GM21786 (cell line): ENCODE data around the gene LYPD8.

Experiments used
- ATAC-seq: cut with Tn5 transposase; IDR thresholded peaks from one replicate; pipeline ENCODE4 v1.9.1; 2021; ENCODE audit not compliant: unreplicated experiment

LYPD8 gene

GRCh38 chr1:248703674-248704073 is 51.9 kb downstream of the LYPD8 start:
- no peak for ATAC-seq

DNA sequence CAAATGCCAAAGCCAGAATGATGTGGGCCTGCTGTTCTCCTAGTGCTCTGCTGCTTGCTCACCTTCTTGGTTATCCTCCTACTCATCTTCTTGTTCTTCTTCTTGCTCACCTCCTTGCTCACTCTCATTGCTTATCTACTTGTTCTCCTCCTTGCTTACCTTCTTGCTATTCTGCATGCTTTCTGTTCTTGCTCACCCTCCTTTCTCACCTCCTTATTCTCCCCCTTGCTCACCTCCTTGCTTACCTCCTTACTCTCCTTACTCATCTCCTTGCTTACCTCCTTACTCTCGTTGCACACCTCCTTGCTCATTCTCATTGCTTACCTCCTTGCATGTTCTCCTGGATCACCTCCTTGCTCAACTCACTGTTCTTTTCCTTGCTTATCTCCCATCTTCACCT is 52.8 kb downstream of the LYPD8 start, which contains the start of gene OR14I1:
Gene OR14I1, minus strand, starts transcription at position 53 of the 400 bp plus-strand sequence.
- ATAC-seq = no peak

- ATAC-seq = no peak
Measured at GRCh38 chr1:248699099-248699498, 56.5 kb downstream of the LYPD8 start.

GRCh38 chr1:248697907-248698306 is 57.7 kb downstream of the LYPD8 start:
- ATAC-seq = no peak

DNA sequence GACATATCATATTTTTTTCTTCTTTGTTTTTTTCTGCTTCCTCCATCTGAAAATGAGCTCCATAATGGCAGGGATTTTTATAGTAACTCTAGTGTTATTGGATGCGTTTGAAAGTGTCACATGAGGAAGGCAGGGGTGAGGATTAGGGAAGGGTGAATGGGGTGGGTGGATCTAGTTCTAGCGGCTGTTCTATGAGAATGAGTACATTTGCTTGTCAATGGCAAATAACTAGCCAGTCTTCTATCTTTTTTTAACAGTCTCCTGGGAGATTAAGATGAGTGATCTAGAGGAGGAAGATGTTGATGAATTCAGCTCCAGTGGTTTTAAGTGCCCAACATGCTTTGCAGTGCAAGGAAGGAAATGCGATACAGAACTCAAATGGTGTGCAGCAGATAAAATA is 58.8 kb downstream of the LYPD8 start:
- ATAC-seq = no peak

DNA sequence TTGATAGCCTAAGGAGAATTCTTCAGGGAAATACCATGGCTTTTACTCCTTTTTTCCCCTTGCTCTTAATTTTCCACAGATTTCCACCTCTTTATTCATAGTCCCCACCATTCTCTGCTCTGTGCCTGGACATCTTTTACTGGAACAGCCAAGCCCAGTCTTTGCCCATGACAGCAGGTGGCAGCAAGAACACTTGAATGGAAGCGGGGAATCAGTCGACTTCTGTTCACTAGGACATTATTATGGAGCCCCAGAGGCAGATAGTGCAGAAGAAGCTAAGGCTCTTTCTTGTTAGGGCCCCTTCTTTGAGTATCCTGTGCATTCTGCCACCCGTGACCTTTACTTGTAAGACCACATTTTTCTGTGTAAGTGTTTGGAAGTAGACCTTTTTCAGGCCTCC is 59.3 kb downstream of the LYPD8 start:
- no peak for ATAC-seq

DNA sequence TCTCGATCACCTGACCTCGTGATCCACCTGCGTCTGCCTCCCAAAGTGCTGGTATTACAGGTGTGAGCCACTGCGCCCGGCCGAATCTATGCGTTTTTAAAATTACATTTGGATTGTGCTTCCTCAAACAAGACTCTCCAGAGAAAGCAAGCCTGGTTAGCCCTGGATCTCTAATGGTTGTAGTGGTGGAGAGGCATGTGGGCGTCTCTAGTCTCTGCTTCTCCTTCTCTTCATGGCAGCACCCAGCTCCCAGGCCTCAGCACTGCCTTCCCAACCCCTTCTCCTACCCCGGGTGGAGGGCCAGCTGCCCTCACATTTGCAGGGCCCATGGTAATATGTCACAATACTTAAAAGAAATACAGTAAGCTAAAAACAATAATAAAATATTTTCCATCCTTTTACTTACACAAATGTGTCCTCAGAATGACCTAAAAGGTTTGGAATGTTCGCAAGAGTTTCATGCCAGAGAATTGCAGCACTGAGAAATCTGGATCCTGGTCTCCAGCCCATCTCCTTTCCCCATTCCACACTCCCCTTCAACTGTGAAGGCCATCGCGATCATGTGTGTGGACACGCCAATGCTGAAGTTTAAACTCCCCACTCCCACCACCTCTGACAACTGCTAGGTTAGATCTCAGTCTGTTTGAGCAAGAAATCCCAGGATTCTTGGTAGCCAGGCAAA is 60.0 kb downstream of the LYPD8 start:
- ATAC-seq = no peak

DNA sequence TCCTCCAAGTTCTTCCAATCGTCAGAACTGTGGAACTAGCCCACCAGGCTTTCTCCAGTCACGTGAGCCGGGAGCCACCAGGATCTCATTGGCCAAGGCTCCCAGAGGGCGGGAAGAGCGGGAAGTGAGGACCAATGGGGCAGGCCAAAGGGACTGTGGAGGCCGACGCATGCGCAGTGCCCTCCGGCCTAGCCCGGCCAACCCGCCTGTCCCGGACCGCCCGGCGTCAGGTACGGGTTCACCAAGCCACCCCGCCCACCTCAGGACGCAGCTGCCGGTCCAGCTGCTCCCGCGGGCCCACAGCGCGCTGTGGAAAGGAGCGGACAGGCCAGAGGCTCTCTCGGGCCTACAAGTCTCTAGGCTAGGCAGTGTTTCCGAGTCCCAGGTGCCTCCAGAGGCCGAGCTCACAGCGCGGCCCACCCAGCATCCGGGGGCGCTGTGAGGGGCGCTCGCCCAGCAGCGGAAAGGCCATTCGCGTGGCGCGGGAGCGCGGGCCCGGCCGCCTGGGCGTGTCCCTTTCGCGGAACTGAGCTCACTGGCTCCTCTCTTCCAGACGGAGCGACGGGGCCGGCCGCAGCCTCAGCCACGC is 63.9 kb downstream of the LYPD8 start:
- ATAC-seq = no peak
